HG03457 (cell line): ENCODE data around the gene PWWP2B.

Experiments used
- ATAC-seq: cut with Tn5 transposase; IDR thresholded peaks from one replicate; pipeline ENCODE4 v1.9.1; 2021; ENCODE audit warnings: moderate number of reproducible peaks; ENCODE audit not compliant: unreplicated experiment

PWWP2B gene

GRCh38 chr10:132392811-132393694, 3.9 kb upstream of the PWWP2B start:
- ATAC-seq: no peak

DNA sequence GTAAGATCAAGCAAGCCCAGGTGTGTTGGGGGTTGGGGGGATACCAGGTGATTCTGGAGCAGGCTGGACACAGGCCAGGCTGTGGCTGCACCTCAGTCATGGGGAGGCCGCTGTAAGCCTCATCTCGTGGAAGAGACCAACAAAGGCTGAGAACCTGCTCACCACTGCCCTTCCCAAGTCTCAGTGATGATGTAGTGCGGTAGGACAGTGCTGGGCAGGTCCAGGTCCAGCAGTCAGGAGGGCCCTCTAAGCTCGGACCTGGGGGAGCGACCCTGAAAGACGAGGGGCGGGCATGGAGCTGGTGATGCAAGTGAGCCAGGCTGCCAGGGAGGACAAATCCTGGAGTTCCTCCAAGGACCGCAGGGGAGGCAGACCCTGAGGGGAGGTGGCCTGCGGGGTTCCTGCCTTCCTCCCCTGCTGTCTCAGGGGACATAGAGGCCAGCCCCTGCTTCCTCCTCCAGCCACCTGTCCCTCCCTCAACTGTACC, 3.3 kb upstream of the PWWP2B start:
- no peak for ATAC-seq

DNA sequence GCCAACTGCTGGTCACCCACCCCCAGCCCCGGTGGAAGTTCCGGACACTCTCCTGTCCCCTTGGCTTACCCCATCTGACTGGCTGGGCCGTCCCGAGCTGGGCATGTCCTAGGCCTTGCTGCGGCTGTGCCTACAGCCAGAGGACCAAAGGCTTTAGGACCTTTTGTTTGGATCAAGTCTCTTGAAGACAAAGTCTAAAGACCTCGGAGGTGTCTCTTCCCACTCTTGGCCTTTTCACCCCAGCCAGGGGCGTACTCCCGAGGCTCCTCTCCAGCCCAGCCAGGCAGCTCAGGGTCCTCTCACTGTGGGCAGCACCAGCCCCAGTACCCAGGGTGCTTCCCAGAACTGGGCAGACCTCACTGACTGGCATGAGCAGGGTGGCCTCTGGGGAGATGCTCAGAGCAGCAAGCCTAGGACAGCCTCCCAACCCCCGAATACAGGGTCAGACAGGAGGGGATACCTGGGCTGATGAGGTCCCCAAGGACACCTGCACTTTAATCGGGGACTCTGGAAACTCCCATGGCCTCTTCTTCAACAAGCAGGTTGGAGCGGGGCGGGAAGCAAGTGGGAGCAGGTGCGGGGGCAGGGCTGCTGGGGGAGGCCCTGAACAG, 2.7 kb upstream of the PWWP2B start:
- ATAC-seq: no peak

DNA sequence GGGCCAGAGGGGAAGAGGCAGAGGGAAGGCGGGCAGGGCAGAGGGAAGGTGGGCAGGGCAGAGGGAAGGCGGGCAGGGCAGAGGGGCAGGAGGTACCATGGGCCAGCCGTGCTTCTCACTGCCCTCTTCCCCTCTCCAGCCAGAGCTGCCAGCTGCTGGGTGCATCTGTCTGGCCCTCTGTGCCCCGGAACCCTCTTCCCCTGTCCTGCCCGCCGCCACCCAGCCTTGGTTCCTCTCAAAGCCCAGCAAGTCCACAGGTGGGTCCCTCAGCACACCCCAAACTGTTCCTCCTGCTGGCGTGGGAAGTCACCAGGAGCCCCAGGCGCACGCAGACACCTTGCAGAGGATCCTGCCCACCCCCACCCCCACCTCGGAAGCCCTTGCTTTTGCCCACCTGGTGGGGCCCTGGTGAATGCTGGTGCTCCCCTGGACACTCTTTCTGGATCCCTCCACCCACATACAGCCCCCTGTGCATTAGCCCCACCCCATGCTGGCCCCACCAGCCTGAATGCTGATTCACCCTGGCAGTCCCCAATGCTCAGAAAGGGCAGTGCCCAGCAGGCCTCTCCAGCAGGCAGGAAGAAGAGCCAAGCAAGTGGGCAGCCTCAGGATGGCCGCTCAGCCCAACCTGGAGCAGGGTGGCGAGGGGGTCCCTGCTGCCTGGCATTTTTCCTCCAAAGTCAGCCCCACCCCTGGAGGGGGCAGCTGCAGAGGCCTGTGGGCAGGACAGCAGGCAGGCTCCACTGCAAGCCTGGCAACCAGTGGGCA, 1.9 kb upstream of the PWWP2B start:
- ATAC-seq: no peak

GRCh38 chr10:132395704-132396493, 1.1 kb upstream of the PWWP2B start:
- ATAC-seq: no peak

DNA sequence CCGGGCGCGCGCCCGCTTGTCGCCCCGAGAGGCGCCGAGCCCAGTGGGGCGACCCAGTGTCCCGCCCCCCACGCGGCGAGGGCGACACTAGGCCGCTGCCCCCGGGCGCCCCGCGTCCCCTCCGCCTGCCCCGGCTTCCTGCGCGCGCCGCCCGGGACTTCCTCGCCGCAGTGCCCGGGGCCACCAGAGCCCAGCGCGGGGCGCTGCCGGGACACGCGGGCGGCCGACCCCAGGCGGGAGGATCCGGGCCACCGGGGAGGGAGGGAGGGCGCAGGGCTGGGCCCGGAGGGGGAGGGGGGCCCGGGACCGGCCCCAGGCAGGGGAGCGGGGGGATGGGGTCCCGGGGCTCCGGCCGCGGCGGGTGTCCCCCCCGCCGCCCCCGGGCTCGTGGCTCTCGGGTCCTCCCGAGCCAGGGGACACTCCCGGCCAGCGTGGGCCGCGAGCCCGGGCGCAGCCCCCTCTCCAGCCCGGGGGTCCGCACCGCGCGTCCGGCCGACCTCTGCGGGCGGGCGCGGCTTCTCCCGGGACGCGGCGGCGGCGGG, 435 bp upstream of the PWWP2B start:
- no peak for ATAC-seq

GRCh38 chr10:132397671-132398565, 918 bp downstream of the PWWP2B start:
- ATAC-seq: no peak

- no peak for ATAC-seq
Observed at GRCh38 chr10:132398566-132398991, 1.6 kb downstream of the PWWP2B start.

GRCh38 chr10:132399117-132400035, 2.4 kb downstream of the PWWP2B start:
- ATAC-seq: no peak

DNA sequence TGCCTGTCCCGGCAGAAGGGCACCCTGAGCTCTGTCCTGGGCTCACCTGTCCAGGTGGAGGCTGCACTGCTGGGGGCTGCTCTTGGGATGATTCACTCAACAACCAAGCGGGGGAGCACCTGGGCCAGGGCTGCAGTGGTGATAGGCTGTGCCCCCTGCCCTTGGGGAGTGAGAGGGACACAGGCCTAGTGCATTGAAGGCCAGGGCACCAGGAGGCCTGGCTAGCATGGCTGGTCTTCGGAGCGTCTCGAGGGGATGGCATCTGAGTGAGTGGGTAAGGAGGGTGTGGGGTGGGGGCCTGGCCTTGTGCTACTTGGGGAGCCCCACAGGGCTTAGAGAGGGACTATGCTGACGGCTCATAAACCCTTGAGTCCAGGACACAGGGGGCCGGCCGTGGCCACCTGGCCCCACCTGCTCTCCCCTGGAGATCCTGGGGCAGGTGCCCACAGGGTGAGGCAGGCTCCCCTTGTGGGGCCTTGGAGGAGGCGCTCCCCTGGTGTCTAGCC, 3.1 kb downstream of the PWWP2B start:
- ATAC-seq: no peak

GRCh38 chr10:132400547-132401151, 3.6 kb downstream of the PWWP2B start:
- ATAC-seq: no peak

GRCh38 chr10:132401401-132402118, 4.6 kb downstream of the PWWP2B start:
- ATAC-seq: no peak

DNA sequence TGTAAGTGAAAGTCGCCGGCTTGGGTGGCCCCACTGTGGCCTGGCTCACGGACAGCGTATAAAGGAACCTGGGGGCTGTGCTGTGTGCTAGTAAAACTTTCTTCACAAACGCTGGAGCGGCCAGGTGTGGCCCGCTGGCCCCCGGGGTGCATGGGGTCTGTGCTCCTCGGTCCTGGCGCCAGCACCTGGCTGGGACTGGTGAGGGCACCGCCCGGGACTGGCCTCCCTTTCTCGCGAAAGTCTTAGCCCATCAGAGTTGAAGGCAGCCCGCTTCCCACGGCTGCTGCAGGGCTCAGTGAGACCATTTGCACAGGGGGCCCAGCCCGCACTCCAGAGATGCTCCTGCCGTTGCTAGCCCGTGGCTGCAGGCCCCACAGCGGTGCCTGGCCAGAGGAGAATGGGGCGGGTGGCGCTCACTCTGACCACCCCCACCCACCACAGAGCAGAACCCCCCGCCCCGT, 5.8 kb downstream of the PWWP2B start:
- no peak for ATAC-seq

DNA sequence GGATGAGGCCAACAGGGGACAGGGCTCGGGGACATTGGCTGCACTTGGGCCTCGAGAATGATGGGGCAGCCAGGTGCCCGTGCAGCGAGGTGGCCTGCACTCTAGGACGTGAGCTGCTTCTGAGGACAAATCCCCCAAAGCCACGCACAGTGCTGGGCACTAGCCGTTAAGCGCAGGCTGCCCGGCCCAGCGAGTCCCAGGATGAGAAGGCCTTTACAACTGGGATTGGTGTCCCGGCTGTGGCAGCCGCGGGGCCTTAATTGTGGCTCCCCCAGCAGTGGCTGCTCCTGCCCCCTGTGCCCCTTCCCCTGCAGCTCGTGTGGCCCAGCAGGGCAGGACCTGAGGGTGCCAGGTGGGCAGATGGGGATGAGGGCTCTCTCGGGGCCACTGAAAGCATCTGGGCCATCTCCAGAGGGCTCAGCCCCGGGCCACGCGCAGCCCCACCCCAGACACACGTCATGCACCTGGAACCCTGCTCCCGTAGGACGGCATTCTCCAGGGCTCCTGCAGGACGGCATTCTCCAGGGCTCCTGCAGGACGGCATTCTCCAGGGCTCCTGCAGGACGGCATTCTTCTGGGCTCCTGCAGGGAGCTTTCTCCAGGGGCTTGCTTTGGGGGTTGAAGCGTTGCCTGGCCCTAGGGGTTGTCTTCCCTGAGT, 6.6 kb downstream of the PWWP2B start:
- no peak for ATAC-seq

DNA sequence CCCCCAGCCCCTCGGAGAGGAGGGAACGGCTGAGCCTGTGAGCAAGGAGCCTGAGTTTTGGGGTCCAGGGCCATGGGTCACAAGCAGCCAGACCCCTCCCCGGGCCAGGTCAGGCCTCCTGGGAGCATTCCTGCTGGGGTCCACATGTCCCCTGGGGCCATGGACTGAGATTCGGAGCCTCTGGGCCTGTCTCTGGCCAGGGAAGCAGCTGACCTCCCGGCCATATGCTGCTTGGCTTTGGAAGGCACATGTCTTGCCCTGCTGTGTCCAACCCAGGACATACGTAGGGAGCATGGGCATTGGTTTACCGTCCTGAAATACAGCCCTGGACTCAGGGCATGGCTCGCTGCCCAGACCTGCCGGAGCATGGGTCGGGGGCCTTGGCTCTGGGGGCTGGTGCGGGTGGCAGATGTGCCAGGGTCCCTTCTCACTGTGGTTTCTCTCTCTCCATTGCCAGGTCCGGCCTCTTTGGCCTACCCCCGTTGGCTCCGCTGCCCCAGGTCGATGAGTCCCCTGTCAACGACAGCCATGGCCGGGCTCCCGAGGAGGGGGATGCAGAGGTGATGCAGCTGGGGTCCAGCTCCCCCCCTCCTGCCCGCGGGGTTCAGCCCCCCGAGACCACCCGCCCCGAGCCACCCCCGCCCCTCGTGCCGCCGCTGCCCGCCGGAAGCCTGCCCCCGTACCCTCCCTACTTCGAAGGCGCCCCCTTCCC, 7.3 kb downstream of the PWWP2B start:
- no peak for ATAC-seq
